ENCODE results near the gene CAMKV. TPM values are rescaled to one million over a fixed set of nuclear protein-coding genes. Genes with fewer than 3 reads are reported as not detected.

The CAMKV gene
- not detected in 2 replicates for total RNA-seq

GRCh38 chr3:49869525-49870126 lies at the start of gene CAMKV:
Gene CAMKV (minus strand): TSS chr3:49869906. CDS start chr3:49862388, 7,518 bp downstream.

GRCh38 chr3:49903451-49904424 lies 34.0 kb upstream of the CAMKV start, which contains the start of gene MST1R:
Gene MST1R (minus strand): TSS chr3:49903873. CDS start chr3:49903609, 264 bp downstream.

GRCh38 chr3:49856181-49857005 lies 13.3 kb downstream of the CAMKV start, which contains the start of gene TRAIP:
Gene TRAIP (minus strand): TSS chr3:49856564. CDS start chr3:49856453, 111 bp downstream.

GRCh38 chr3:49813497-49814174 lies 56.1 kb downstream of the CAMKV start, which contains the start of gene UBA7:
Gene UBA7 (minus strand): TSS chr3:49813953. CDS start chr3:49813787, 166 bp downstream.

Other genes starting within 250 kb of the CAMKV start
- 132 and 152 TPM in 2 replicates for gene APEH, start 195.6 kb downstream of the CAMKV start, total RNA-seq
- 3.4 and 4.4 TPM in 2 replicates for gene MST1, start 180.4 kb downstream of the CAMKV start, total RNA-seq
- gene RNF123, start 180.3 kb downstream of the CAMKV start, total RNA-seq: 20.6 and 24.4 TPM in 2 replicates
- not detected in 2 replicates for gene AMIGO3, start 150.2 kb downstream of the CAMKV start, total RNA-seq
- gene GMPPB, start 146.0 kb downstream of the CAMKV start, total RNA-seq: 27.7 and 37.3 TPM in 2 replicates
- 32.8 and 34.2 TPM in 2 replicates for gene IP6K1, start 83.4 kb downstream of the CAMKV start, total RNA-seq
- 0.06 TPM in 1 of 2 replicates, not detected in the other for gene CDHR4, start 70.0 kb downstream of the CAMKV start, total RNA-seq
- 8.7 and 20.5 TPM in 2 replicates for gene INKA1, start 66.6 kb downstream of the CAMKV start, total RNA-seq
- 36.2 and 56.0 TPM in 2 replicates for gene UBA7, start 56.0 kb downstream of the CAMKV start, total RNA-seq
- gene TRAIP, start 13.3 kb downstream of the CAMKV start, total RNA-seq: 2.2 and 5.2 TPM in 2 replicates
- gene MST1R, start 34.0 kb upstream of the CAMKV start, total RNA-seq: 0.40 and 2.0 TPM in 2 replicates
- gene MON1A, start 59.9 kb upstream of the CAMKV start, total RNA-seq: 10.4 and 12.8 TPM in 2 replicates
- 48.1 and 50.7 TPM in 2 replicates for gene RBM6, start 70.2 kb upstream of the CAMKV start, total RNA-seq
- 194 and 241 TPM in 2 replicates for gene RBM5, start 219.0 kb upstream of the CAMKV start, total RNA-seq

Measured in aortic smooth muscle cell (primary cell).